Spleen (tissue), 11 donors: Measurements from ENCODE around the gene KCNJ4. TPM values are rescaled to one million over a fixed set of nuclear protein-coding genes. Genes with fewer than 3 reads are reported as not detected.
"Not testable (repeated sequence)": the region's sequence is repeated elsewhere in the genome, so short reads cannot be mapped to it uniquely, and the experiment has no call there.

Experiments
- DNase-seq: peaks from one replicate; pipeline ENCODE4 v3.0.0-alpha.2; 2020
- H3K27ac ChIP-seq, 8 donors: fragments of 200-600 bp; sonication (generic) in 7 of 8; 1 replicate in 4 of 8; 2 replicates in 4 of 8; pipeline versions ENCODE4 v1.5.0 to v1.8.0; 2016 to 2021; ENCODE audit warnings: inconsistent platforms in 4 of 8, mild to moderate bottlenecking in 4 of 8, moderate library complexity in 1 of 8
- H3K27me3 ChIP-seq, 7 donors: fragments of 200-600 bp; sonication (generic) in 6 of 7; replicated peaks in 1 of 7; 1 replicate in 4 of 7; 2 replicates in 3 of 7; pipeline versions ENCODE4 v1.5.0 to v1.8.0; 2016 to 2021; ENCODE audit warnings: inconsistent platforms in 3 of 7, mild to moderate bottlenecking in 1 of 7
- H3K36me3 ChIP-seq, 6 donors: fragments of 200-600 bp; sonication (generic) in 5 of 6; 1 replicate in 4 of 6; 2 replicates in 2 of 6; pipeline versions ENCODE4 v1.5.0 to v1.8.0; 2016 to 2021; ENCODE audit warnings: inconsistent platforms in 2 of 6
- H3K4me1 ChIP-seq, 6 donors: fragments of 200-600 bp; sonication (generic) in 5 of 6; 1 replicate in 3 of 6; 2 replicates in 3 of 6; pipeline versions ENCODE4 v1.5.0 to v1.8.0; 2016 to 2021; ENCODE audit warnings: inconsistent platforms in 3 of 6
- H3K4me3 ChIP-seq, 8 donors: fragments of 200-600 bp; sonication (generic) in 7 of 8; 1 replicate in 4 of 8; 2 replicates in 4 of 8; pipeline versions ENCODE4 v1.5.0 to v1.8.0; 2016 to 2021; ENCODE audit warnings: inconsistent platforms in 4 of 8, mild to moderate bottlenecking in 4 of 8, moderate library complexity in 2 of 8
- H3K9me3 ChIP-seq, 8 donors: fragments of 200-600 bp; sonication (generic) in 7 of 8; 1 replicate in 4 of 8; 2 replicates in 4 of 8; pipeline versions ENCODE4 v1.5.0 to v1.8.0; 2016 to 2021; ENCODE audit warnings: inconsistent platforms in 4 of 8
- POLR2A ChIP-seq, 3 donors: fragments of 450-650 bp; IDR thresholded peaks; one replicate each; pipeline ENCODE4 v1.5.1; 2017; ENCODE audit warnings: antibody characterized with exemption in 3 of 3, mild to moderate bottlenecking in 1 of 3
- POLR2AphosphoS5 ChIP-seq, 3 donors: sonication (generic); formaldehyde crosslinking; IDR thresholded peaks; one replicate each; pipeline ENCODE4 v1.5.1; 2017; ENCODE audit warnings: antibody characterized with exemption in 3 of 3
- WGBS, 5 donors: extraction: QIAGEN DNeasy Blood & Tissue Kit in 3 of 5; methylation state at CpG; one replicate each; pipeline versions ENCODE4 v1.1.5 to v1.1.7; 2013 to 2018; 5-methylcytosine and 5-hydroxymethylcytosine counted together
- intact Hi-C: fragments of 100-400 bp; cut with DNase I; formaldehyde crosslinking; loops from one replicate; pipeline ENCODE4 v1.15.0; 2023; ENCODE audit warnings: low total_unique reads
- polyA plus RNA-seq, 3 donors: library from polyadenylated mRNA; stranded (reverse); fragments of 200-250 nt; gene quantifications; one replicate each; pipeline ENCODE4 v1.2.1, GENCODE V29; 2013
- total RNA-seq, 7 donors: library from RNA; depleted of rRNA in 3 of 7; stranded (reverse); fragments of >200 nt in 3 of 7; fragmentation: NEBNext Ultra II Directional in 4 of 7; extraction: Animal tissue kit (Norgen Biotek cat#: 25700) in 4 of 7; gene quantifications; one replicate each; pipeline versions ENCODE4 v1.1.0 to v1.2.1, GENCODE V29; 2016 to 2021
- TF ChIP-seq, protein P1 (sequence below), 11 experiments: fragments of 200-600 bp in 7 of 11; fragments of 450-650 bp in 4 of 11; sonication (generic) in 4 of 11; IDR thresholded peaks in 8 of 11; conservative IDR thresholded peaks in 3 of 11; 1 replicate in 7 of 11; 2 replicates in 4 of 11; pipeline versions ENCODE4 v1.4.0 to v1.8.0; 2016 to 2021; ENCODE audit warnings: antibody characterized with exemption in 11 of 11, inconsistent platforms in 4 of 11, mild to moderate bottlenecking in 1 of 11
- donor health status: healthy with polysubstance abuse.
- donor health status: DM: no; HTN: no; CAD: no; lungs with moderate emphysema.
- donor health status: DM: no; HTN: no; CAD: no.
- donor health status: Bipolar disorder and iron deficiency.
- donor health status: healthy.
- donor health status: DM: no; HTN: no; CAD: no.
- donor health status: DM: yes; HTN: yes; CAD: no.

Gene KCNJ4
- total and polyA plus RNA-seq, 10 donors = not detected

DNA sequence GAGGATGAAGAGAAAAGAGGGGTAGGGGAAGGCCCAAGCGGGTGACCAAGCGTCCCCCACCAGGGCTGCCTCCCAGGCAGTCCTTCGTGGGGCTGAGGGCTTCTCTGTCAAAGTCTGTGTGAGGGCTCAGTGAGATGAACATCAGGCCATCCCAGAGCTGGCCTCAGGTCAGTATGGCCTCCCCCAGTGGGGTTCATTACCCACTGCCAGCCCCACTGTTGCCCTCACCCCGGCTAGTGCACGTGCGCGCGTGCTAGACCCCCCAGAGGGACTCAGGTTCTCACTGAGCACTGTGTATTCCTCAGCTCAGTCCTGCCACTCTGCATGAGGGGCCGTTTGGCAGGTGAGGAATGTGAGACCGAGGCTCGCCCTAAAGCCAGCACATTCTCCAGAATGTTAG, 16.2 kb upstream of the KCNJ4 start:
- TF ChIP-seq, protein P1, sequence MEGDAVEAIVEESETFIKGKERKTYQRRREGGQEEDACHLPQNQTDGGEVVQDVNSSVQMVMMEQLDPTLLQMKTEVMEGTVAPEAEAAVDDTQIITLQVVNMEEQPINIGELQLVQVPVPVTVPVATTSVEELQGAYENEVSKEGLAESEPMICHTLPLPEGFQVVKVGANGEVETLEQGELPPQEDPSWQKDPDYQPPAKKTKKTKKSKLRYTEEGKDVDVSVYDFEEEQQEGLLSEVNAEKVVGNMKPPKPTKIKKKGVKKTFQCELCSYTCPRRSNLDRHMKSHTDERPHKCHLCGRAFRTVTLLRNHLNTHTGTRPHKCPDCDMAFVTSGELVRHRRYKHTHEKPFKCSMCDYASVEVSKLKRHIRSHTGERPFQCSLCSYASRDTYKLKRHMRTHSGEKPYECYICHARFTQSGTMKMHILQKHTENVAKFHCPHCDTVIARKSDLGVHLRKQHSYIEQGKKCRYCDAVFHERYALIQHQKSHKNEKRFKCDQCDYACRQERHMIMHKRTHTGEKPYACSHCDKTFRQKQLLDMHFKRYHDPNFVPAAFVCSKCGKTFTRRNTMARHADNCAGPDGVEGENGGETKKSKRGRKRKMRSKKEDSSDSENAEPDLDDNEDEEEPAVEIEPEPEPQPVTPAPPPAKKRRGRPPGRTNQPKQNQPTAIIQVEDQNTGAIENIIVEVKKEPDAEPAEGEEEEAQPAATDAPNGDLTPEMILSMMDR (IDR thresholded peaks at IDR 0.05 in 8 of 11, conservative IDR thresholded peaks at IDR 0.05 in 3 of 11) = no peak
- TF ChIP-seq POLR2A (IDR thresholded peaks at IDR 0.05) (no peak), POLR2AphosphoS5 (IDR thresholded peaks at IDR 0.05) (no peak)
- DNase-seq = peak; percentile 36
- H3K4me3 ChIP-seq = no peak overlapping the region
- H3K4me1 ChIP-seq = peaks cover 0 to 21% (median 13%) of the 10 kb centered on the region in 6 donors
- H3K27me3 ChIP-seq = peaks cover 0 to 33% (median 22%) of the 10 kb centered on the region in 7 donors
- no peaks in the 10 kb centered on the region for H3K36me3 ChIP-seq
- no peaks in the 10 kb centered on the region for H3K9me3 ChIP-seq
- 81 to 94% (median 90%) methylated on average over 9 to 11 of the region's 11 CpGs for WGBS, 5 donors
- H3K27ac ChIP-seq = no peak overlapping the region
- intact Hi-C loops = no loop called here

DNA sequence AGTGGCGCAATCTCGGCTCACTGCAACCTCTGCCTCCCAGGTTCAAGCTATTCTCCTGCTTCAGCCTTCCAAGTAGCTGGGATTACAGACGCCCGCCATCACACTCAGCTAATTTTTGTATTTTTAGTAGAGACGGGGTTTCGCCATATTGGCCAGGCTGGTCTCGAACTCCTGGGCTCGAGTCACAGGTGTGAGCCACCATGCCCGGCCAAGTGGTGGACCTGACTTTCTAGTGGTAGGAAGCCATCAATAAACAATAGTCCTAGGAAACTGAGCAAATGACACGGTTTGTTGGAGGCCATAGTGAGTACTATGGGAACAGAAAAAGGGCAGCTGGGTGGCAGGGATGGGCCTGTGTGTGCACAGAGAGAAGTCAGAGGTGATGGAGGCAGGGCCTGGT, 15.2 kb upstream of the KCNJ4 start:
- H3K4me3 ChIP-seq, H3K9me3 ChIP-seq, intact Hi-C loops, H3K36me3 ChIP-seq, H3K27ac ChIP-seq: not testable (repeated sequence)
- Histone ChIP-seq H3K4me1 (peaks cover 0 to 21% (median 13%) of the 10 kb centered on the region in 6 donors), H3K27me3 (peaks cover 0 to 44% (median 28%) of the 10 kb centered on the region in 7 donors)
- DNase-seq = peak; percentile 38
- WGBS, 5 donors = 93 to 96% (median 94%) methylated on average over 10 of the region's 10 CpGs

DNA sequence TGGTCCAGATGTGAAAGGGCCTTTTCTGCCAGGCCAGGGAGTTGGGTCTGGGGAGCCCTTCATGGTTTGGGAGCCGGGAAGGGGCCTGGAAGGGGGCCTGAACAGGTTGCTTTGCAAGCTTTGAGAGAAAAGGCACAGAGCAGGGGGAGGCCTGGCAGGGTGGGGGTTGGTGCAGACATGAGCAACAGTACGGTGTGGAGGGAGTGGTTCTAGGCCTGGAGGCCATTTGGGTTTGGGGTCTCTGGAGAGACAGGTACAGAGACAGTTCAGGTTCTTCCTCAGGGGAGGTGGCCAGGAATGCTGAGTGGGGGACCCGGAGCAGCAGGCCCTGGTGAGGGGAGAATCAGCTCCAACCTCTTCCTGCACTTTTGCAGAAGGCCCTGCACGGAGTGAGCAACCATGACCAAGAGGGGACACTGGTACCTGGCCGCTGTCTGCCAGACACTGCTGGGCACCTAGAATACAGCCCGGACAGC, 14.3 kb upstream of the KCNJ4 start:
- DNase-seq = peak; percentile 39
- TF ChIP-seq POLR2AphosphoS5 (IDR thresholded peaks at IDR 0.05) (no peak), POLR2A (IDR thresholded peaks at IDR 0.05) (no peak)
- TF ChIP-seq, protein P1 (IDR thresholded peaks at IDR 0.05 in 8 of 11, conservative IDR thresholded peaks at IDR 0.05 in 3 of 11) = no peak
- 94 to 98% (median 97%) methylated on average over 6 of the region's 6 CpGs for WGBS, 5 donors

DNA sequence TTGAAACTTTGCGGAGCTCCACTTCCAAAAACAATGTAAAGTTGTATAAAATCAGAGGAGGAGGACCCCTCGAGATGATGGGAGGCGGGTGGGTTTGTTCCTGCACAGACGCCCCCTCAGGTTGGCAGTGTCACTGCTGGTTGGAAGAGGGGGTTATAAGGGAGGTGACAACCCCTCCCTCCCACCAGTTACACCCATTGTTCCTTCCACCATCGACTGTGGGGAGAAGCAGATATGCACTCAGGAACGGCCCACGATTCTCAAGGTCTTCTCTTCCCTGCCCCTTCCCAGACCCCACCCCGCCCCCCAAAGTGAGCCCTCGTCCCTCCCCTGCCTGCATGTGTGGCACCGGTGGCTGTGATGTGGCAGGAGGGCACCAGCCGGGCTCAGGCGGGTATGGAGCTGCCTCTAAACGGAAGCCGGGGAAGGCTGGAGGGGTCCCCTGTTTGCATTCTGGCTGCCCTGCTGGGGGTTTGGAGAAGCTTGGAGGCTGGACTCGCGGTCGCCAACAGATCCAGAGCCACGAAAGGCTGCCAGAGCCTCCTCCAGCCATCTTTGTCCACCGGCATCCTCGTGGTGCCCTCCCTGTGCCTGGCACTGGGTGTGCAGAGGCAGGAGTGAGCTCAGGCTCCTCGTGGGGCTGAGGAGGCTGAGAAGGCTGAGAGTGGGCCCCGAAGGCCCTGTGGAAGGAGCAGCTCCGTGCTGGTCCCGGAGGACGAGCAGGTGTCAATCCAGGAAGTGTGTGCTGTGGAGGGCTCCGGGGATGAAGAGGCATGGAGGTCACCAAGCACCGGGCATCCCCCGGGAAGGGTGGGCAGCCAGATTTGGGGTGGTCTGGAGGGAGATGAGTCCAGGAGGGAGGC, 13.7 kb upstream of the KCNJ4 start:
- intact Hi-C loops = no loop called here
- WGBS, 5 donors = 65 to 74% (median 72%) methylated on average over 24 to 28 of the region's 28 CpGs
- H3K9me3 ChIP-seq = no peaks in the 10 kb centered on the region

More for the DNA sequence above, 14.3 kb upstream of the KCNJ4 start:
- no peaks in the 10 kb centered on the region for H3K9me3 ChIP-seq
- peaks cover 0 to 21% (median 13%) of the 10 kb centered on the region in 6 donors for H3K4me1 ChIP-seq
- intact Hi-C loops = no loop called here
- H3K27ac ChIP-seq = no peak overlapping the region
- H3K27me3 ChIP-seq = peaks cover 0 to 51% (median 28%) of the 10 kb centered on the region in 7 donors
- H3K36me3 ChIP-seq = no peaks in the 10 kb centered on the region
- H3K4me3 ChIP-seq = no peak overlapping the region

More for the DNA sequence above, 13.7 kb upstream of the KCNJ4 start:
- DNase-seq = peak; percentile 62
- Histone ChIP-seq H3K4me3 (peak overlapping the region; percentile 22 to 70 (median 38)), H3K4me1 (peaks cover 2 to 25% (median 15%) of the 10 kb centered on the region in 6 donors), H3K27ac (peak overlapping the region in 1 of 8 donors; percentile 0), H3K27me3 (peaks cover 0 to 58% (median 28%) of the 10 kb centered on the region in 7 donors), H3K36me3 (no peaks in the 10 kb centered on the region)
- TF ChIP-seq, protein P1 (IDR thresholded peaks at IDR 0.05 in 8 of 11, conservative IDR thresholded peaks at IDR 0.05 in 3 of 11) = no peak
- TF ChIP-seq POLR2AphosphoS5 (IDR thresholded peaks at IDR 0.05) = no peak
- no peak for TF ChIP-seq POLR2A (IDR thresholded peaks at IDR 0.05)
